Retinal pigment epithelial cell (primary cell): ENCODE measurements around the gene WLS.

Source experiments
- DNase-seq: peaks from one replicate; pipeline ENCODE4 v3.0.0-alpha.2; 2010; ENCODE audit warnings: low read depth
- H3K4me3 ChIP-seq: 2 replicates; pipeline ENCODE4 v1.5.1; 2011; ENCODE audit warnings: mild to moderate bottlenecking, low read length, control low read depth, moderate library complexity
- CTCF ChIP-seq: conservative IDR thresholded peaks from 2 replicates; pipeline ENCODE4 v1.5.1; 2011; ENCODE audit warnings: low read depth, low read length, control low read depth, inconsistent platforms

The WLS gene

DNA sequence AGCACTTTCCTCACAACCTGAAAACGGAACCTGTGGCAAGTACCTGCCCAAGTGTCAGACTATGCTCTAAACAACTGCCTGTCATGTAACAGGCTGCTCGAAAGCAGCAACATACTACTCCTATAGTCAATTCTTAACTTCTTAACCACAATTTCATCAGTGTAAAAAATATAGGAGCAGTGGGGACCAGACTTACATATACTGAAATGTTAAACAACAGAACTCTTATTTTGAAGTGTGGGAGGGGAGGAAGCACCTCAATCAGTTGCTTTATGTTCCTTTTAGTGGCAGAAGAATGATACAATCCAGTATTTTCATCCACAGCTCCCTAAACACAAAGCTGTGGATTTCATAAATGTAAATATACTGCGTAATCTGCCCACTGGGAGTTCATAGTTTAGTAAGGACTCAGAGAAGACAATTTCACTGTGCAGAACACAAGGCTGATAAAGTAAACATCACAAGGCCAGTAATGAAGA, 44.2 kb downstream of the WLS start:
- no peak for TF ChIP-seq CTCF
- no peak overlapping the region for H3K4me3 ChIP-seq
- DNase-seq = no peak

DNA sequence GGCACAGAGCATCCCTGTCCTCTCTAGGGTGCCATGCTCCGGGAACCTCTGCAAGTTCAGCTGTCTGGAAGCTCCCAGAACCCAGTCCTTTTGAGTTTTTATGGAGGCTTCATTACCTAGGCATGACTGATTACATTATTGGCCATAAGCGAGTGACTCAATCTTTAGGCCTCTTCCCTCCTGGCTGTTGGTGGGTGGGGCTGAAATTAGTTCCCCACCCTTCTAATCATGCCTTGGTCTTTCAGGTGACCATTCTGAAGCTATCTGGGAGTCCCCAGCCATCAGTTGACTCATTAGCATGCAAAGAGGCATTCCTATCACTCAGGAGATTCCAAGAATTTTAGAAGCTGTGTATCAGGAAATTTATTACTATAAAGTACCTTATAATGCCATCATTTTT, 46.6 kb downstream of the WLS start:
- no peak overlapping the region for H3K4me3 ChIP-seq
- DNase-seq = no peak
- TF ChIP-seq CTCF = no peak

DNA sequence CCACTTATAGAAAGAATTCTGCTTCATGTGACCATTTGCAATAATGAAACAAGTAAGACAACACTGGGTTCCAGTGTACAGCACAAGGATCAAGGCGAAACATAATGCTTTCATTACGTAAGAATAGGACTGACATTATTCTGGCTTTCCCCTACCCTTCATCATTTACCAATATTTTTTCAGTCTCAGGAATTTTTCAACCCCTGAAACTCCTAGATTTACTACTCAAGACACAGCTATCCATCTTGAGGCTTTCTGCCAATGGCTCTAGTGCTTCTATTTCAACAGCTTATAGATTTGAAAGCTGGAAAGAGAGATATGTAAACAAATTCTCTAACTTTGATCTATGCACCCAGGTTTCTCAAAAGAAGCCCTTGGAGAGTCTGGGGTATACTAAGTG, 48.4 kb downstream of the WLS start:
- DNase-seq = no peak
- no peak overlapping the region for H3K4me3 ChIP-seq
- no peak for TF ChIP-seq CTCF

GRCh38 chr1:68181165-68181556, 51.2 kb downstream of the WLS start:
- no peak overlapping the region for H3K4me3 ChIP-seq
- no peak for TF ChIP-seq CTCF
- DNase-seq = no peak

GRCh38 chr1:68180441-68181164, 51.7 kb downstream of the WLS start:
- no peak overlapping the region for H3K4me3 ChIP-seq
- TF ChIP-seq CTCF = no peak
- no peak for DNase-seq

DNA sequence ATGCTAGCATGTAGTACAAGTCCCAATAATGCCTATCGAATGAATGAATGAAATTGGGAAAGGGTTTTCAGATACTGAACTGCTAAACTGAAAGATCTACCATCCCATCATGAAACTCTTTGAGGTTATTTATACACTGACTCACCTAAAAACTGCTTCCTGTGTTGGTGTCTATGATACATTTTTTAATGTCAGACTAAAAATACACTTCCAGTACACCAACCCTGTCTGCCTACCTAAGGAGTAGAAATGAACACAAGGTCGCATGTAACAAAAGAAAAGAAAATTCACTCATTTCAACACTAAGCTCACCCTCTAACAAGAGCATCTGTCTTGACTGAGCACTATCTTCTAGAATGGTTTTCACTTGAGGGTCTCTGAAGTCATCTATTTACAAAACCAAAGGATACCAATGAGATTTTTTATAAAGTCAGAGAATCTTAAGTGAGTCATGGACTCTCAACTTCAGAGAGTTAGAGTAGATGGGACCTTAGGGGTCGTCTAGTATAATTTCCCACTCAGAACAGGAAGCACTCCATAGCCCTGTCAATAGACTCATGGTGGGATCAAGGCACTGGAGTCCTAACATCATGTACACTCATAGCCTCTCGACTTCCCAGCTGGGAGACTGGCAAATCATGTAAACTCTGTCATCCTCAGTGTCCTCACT, 53.4 kb downstream of the WLS start:
- no peak overlapping the region for H3K4me3 ChIP-seq
- no peak for DNase-seq
- TF ChIP-seq CTCF = no peak

DNA sequence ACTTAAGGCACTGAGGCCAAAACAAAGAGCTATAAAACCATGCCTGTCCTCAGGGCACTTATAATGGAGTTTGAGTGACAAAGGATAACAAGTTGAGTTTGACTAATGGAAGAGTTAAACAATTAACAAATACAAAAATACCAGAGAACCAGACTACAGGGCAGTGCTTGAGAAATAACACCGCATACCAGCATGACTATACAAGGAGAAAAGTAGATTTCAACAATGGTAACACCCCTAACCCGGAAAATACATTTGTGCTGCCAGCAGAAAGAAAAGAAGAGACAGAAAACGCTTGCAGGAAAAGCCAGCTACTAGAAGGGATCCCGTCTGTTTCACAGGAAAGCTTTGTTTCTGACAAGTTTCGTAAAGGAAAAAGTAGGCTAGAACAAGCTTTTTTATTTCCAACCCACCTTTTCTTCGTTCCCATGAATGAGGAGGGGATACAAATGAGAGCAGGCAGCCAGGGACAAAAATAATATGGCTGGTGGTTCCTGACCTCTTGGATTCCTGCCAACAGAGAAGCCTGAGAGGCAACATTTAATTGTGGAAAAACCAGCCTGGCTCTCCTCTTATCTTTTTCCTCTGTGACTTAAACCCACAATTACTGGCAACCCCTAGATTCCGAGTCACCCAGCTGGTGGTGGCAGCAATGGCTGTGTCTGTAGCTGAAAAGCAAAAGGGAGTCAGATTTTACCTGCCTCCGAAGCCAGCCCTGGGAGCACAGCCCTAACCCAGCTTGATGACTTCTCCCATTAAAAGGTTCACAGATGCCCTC, 56.5 kb downstream of the WLS start:
- no peak for TF ChIP-seq CTCF
- H3K4me3 ChIP-seq = no peak overlapping the region
- no peak for DNase-seq
